GM19193 (cell line): ENCODE measurements around the gene ADAMTS6.

Experiments
- POLR2A ChIP-seq: IDR thresholded peaks from 4 replicates; pipeline ENCODE4 v1.6.1; 2011; ENCODE audit not compliant: insufficient read depth, insufficient read length; ENCODE audit errors: extremely low read depth

ADAMTS6 gene

DNA sequence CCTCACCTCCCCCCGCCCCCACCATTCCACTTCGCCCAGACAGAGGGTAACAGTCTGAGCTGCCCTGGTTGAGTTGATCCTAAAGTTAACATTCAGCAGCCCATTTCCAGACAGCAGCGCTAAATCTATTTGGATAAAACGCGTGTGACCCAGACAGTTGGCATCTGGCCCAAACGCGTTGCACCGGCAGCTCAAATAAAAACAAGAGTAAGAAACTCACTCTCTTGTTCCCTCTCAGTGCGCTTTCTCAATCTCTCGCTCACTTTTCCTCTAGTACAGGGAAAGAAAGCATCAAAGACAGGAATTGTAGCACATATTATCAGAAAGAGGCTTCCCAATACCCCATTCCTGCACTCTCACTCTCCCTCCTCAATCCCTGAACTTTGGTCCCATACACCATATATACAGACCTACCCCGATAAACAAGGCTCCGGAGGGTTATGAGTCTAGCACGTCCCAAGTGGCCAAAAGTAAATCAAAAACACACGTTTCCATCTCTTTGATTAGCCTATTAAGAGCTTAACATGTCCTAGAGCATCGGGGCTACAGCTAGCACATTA is 1.3 kb downstream of the ADAMTS6 start:
- no peak for TF ChIP-seq POLR2A

GRCh38 chr5:65479527-65479926 is 2.2 kb downstream of the ADAMTS6 start:
- no peak for TF ChIP-seq POLR2A

- no peak for TF ChIP-seq POLR2A
Measured at GRCh38 chr5:65478336-65478735, 3.4 kb downstream of the ADAMTS6 start.

DNA sequence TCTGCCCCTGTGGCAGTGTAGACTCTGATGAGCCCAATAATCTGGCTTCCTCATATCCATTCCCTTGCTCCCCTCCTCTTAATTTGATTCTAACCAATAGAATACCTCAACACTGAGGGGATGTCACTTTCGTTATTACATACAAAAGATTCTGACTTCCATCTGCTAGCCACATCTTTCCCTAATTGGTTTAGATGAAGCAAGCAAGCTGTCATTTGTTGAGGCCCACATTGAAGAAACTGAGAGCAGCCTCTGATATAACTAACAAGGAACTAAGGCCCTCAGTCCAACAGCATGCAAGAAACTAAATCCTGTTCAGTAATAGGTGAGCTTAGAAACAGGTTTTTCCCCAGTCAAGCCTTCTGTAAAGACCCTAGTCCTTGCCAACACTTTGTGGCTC is 5.8 kb downstream of the ADAMTS6 start:
- TF ChIP-seq POLR2A, result no peak

DNA sequence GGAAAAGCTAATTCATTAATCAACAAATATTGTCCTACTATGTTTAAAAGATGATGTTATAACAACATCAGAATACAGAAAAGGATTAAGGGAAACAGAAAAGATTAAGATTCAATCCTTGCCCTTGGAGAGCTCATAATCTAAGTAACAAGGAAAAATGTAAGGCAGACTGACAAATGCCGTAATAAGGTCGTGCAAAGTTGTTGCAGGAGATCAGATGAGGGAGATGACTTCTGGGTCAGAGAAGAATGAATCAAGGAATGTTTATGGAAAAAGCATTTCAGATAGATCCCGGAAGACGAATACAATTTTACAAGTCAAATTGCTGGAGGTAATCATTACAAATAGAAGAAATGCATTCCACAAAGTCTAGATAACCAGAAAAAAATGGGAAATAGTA is 6.4 kb downstream of the ADAMTS6 start:
- TF ChIP-seq POLR2A, result no peak

DNA sequence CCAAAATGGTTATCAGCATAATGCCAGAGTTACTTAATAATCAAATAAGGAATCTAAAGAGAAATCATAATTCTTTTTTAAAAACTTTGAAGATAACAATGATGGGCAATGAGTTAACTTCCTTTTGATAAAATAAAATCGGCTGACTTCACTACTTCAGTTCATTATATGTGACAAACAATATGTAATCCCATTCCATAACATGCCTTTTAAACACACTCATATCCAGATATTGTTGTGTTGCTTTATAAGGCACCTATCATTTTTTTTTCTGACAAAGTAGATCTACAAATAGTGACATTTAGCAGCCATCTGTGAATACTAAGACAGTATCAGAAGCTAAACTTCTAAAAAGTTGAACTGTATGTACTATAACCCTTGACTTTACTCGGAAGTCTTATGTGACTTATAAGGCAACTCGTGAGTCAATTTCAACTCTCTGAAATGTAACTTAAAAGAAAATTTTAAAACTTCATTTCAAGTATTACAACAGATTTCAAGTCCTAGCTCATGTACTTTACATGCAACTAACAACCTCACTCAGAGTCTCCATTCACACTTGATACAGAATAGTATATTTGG is 7.5 kb downstream of the ADAMTS6 start:
- TF ChIP-seq POLR2A, result no peak

- TF ChIP-seq POLR2A, result no peak
Measured at GRCh38 chr5:65468633-65469032, 13.1 kb downstream of the ADAMTS6 start.

GRCh38 chr5:65462139-65462705 is 19.5 kb downstream of the ADAMTS6 start:
- TF ChIP-seq POLR2A, result no peak

GRCh38 chr5:65461490-65461889 is 20.2 kb downstream of the ADAMTS6 start:
- no peak for TF ChIP-seq POLR2A

DNA sequence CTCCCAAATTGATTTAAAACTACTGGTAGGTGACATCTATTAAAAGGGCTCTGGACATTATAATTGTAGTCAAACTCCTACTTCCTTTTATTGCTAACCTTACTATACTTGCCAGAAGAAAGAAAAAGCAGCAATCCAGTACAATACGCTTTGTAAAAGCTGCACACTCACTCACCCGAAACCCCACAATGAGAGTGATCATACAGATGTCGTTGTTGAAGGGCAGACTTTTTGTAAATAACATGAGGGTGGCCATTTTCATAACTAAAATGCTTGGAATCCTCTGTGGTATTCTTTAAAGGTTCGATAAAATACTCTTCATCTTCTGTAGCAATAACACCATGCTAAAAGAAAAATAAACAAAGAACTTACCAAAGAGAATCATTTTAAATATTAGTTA is 21.7 kb downstream of the ADAMTS6 start:
- TF ChIP-seq POLR2A, result no peak

DNA sequence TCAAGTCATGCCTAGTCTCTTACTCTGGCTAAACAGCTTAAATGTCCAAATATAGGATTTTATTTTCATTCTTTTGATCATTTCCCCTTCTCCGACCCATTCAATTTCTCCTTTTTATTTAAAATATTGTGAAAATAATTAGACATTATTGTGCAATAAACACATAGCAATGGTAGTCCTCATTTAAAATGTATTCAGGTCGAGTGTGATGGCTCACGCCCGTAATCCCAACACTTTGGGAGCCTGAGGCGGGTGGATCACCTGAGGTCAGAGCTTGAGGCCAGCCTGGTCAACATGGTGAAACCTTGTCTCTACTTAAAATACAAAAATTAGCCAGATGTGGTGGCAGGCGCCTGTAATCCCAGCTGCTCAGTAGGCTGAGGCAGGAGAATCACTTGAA is 26.7 kb downstream of the ADAMTS6 start:
- no peak for TF ChIP-seq POLR2A

- TF ChIP-seq POLR2A, result no peak
Measured at GRCh38 chr5:65451436-65451835, 30.3 kb downstream of the ADAMTS6 start.

DNA sequence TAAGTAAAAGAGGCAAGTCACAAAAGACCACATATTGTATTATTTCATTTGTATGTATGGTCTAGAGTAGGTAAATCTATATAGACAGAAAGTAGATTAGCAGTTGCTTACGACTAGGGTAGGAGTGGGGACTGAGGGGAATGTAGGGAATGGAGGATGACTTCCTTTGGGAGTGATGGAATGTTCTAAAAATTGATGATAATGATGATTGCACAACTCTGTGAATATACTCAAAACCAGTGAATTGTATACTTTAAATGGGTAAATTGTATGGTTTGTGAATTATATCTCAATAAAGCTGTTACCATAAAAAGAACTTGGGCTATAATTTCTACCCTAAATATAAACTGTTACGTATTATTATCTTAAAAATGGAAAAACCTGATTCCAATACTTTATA is 35.0 kb downstream of the ADAMTS6 start:
- no peak for TF ChIP-seq POLR2A

DNA sequence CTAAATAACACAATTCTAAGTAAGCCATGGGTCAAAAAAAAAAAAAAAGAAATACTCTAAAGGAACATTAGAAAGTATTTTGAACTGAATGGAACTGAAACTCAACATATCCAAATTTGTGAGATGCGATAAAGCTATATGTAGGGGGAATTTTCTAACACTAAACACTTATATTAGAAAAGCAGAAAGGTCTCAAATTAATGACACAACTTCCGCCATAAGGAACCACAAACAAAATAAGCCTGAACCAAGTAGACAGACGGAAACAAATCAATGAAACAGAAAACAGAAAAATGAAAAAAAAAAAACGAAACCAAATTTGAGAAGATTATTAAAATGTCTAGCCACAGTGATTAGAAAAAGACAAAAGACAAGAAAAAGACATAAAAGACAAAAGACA is 39.9 kb downstream of the ADAMTS6 start:
- no peak for TF ChIP-seq POLR2A

DNA sequence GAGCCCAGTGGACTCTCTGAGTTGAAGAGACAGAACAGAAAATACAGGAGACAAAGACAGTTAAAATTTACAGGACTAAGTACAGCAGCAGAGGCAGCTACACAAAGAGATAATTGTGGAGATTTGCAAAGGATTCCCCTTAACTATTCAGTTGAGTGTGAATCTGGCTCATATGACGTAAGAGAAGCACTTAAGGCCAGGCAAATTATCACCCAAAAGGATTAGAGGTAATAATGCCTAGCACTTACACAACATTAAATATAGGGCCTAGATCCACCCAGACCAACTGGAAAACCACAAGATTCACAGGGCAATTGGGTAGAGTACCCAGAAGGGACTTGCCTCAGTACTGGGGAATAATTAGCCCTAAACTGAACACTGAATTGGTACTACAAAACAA is 41.3 kb downstream of the ADAMTS6 start:
- no peak for TF ChIP-seq POLR2A

GRCh38 chr5:65434122-65434521 is 47.6 kb downstream of the ADAMTS6 start:
- no peak for TF ChIP-seq POLR2A

DNA sequence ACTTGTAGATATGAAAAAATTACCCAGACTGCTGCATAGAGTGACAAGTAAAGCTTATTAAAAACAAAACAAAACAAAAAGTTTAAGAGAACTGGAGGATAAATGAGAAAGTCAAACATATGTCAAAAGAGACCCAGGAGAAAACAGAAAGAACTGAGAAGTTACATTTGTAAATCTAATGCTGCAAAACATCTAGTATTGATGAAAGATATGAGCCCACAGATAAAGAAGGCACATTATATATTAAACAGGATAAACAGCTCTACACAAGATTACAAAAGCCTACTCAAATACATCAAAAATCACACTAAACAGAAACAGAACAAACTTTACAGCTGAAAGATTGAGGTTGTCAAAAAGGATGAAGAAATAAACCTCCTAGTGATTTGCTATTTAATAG is 55.1 kb downstream of the ADAMTS6 start:
- no peak for TF ChIP-seq POLR2A
